Mammary epithelial cell (primary cell): ENCODE results near the gene ASIC2.

Source experiments
- CTCF ChIP-seq, 2 donors: IDR thresholded peaks in 1 of 2; conservative IDR thresholded peaks in 1 of 2; 2 replicates each; pipeline ENCODE4 v1.5.1; 2011 to 2012; ENCODE audit warnings: inconsistent platforms in 2 of 2, low read length in 2 of 2, mild to moderate bottlenecking in 2 of 2, control low read depth in 1 of 2, low read depth in 1 of 2; ENCODE audit not compliant: insufficient read depth in 1 of 2; ENCODE audit errors: extremely low read depth in 1 of 2
- EZH2 ChIP-seq: IDR thresholded peaks from 2 replicates; pipeline ENCODE4 v1.6.1; 2012; ENCODE audit warnings: low read length, inconsistent platforms, borderline replicate concordance

- TF ChIP-seq CTCF (conservative IDR thresholded peaks at IDR 0.05 in 1 of 2, IDR thresholded peaks at IDR 0.05 in 1 of 2; ENCODE audit: extremely low read depth in 1 of 2, insufficient read depth in 1 of 2, low read depth in 1 of 2, low read length in 2 of 2) (no peak), EZH2 (no peak)
Observed at GRCh38 chr17:33242375-33243124, 50.5 kb downstream of the ASIC2 start.
